Tongue (tissue), 2 donors: ENCODE results near the gene RAB31. TPM values are rescaled to one million over a fixed set of nuclear protein-coding genes. Genes with fewer than 3 reads are reported as not detected.
"Not testable (repeated sequence)": the region's sequence is repeated elsewhere in the genome, so short reads cannot be mapped to it uniquely, and the experiment has no call there.

Experiments used
- DNase-seq: peaks from one replicate; pipeline ENCODE4 v3.0.0-alpha.2; 2015
- total RNA-seq: library from RNA; depleted of rRNA; stranded (reverse); fragments of >200 nt; gene quantifications from one replicate; pipeline ENCODE4 v1.2.3, GENCODE V29; 2014

RAB31 gene
- total RNA-seq, 1 donor from 2014 or later, result 31.0 TPM

GRCh38 chr18:9762526-9762925 is 54.4 kb downstream of the RAB31 start:
- no peak for DNase-seq

- DNase-seq, result no peak
These were observed 55.1 kb downstream of the RAB31 start for GRCh38 chr18:9763157-9763556.

- DNase-seq, result peak; percentile 37
These were observed 55.9 kb downstream of the RAB31 start for GRCh38 chr18:9764011-9764481.

DNA sequence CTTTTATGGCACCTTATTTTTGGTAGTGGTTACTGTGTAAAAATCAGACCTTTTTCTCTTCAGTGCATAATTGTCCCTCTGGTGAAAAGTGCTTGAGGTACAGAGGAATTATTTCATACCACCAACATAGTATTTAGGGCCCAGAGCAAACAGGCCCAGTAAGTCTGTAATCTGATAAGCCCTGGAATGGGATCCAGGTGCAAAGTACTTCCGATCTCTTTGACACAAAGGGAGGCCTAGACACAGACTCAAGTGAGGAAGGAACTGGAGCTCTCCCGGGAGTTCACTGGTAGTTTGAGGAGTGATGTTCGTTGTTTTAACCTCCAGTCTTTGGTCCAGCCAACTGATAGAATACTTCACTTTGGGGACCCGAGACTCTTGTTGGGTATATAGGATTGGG is 57.4 kb downstream of the RAB31 start:
- no peak for DNase-seq

GRCh38 chr18:9766076-9766481 is 58.0 kb downstream of the RAB31 start:
- DNase-seq, result no peak

- no peak for DNase-seq
These were observed 58.6 kb downstream of the RAB31 start for GRCh38 chr18:9766740-9767139.

DNA sequence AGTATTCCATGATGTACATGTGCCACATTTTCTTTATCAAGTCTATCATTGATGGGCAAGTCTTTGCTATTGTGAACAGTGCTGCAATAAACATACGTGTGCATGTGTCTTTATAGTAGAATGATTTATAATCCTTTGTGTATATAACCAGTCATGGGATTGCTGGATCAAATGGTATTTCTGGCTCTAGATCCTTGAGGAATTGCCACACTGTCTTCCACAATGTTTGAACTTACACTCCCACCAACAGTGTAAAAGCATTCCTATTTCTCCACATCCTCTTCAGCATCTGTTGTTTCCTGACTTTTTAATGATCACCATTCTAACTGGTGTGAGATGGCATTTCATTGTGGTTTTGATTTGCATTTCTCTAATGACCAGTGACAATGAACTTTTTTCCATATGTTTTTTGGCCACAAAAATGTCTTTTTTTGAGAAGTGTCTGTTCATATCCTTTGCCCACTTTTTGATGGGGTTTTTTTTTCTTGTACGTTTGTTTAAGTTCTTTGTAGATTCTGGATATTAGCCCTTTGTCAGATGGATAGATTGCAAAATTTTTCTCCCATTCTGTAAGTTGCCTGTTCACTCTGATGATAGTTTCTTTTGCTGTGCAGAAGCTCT is 60.1 kb downstream of the RAB31 start:
- DNase-seq, result not testable (repeated sequence)

GRCh38 chr18:9770111-9770510 is 62.0 kb downstream of the RAB31 start:
- DNase-seq, result not testable (repeated sequence)

GRCh38 chr18:9771261-9771976 is 63.3 kb downstream of the RAB31 start:
- peak; percentile 80 for DNase-seq

- DNase-seq, result no peak
These were observed 64.0 kb downstream of the RAB31 start for GRCh38 chr18:9771977-9772660.

DNA sequence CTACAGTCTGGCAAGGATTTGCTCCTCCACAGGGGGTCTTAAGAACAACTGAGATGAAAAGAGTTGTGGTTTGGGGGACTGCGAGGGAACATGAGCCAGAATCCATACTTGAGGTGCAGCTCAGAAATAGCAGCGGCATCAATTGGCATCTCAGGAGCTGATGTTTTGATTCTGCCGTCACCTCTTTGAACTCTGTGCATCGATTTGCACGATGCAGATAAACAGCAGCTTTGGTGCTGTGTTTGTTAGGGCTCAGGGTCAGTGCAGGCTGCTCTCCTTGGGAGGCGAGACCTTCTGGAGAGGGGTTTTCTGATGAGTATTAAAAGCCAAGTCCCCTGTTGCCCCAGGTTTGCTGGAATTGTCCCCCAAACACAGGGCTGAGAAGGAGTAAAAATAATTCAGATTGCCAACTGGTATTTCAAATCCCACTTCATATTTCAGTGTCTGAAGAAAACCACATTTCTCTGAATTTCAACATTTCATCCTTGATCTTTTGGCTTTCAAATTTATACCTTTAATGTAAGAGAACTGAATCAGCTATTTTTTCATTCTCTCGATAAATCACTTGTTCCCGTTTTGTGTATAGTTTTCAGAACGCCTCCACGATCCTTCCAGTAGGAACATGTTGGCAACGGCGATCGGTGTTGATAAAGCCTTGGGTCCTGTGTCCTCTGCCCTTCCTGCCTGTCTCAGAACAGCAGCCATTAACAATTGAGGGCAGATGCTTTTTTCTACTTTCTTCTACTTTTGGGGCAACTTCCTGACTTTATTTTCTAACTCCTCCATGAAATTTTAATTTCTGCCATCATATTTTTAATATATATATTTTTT is 65.0 kb downstream of the RAB31 start:
- no peak for DNase-seq

GRCh38 chr18:9774150-9774549 is 66.0 kb downstream of the RAB31 start:
- no peak for DNase-seq

DNA sequence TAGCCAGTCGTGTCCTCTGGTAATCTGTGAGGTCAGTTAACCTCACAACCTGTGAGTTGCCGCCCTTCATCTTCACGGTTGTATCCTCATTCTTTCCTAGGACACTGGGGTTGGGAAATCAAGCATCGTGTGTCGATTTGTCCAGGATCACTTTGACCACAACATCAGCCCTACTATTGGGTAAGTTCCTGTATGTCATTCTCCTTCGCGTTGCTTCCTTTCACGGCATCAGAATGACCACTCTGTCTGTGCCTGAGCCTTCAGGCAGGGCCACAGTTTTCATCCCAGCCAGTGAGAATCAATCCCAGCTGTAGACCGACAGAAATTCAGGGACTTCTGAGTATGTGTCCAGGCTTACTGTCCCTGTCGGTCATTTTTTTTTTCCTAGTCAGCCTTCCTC is 67.1 kb downstream of the RAB31 start:
- DNase-seq, result no peak

DNA sequence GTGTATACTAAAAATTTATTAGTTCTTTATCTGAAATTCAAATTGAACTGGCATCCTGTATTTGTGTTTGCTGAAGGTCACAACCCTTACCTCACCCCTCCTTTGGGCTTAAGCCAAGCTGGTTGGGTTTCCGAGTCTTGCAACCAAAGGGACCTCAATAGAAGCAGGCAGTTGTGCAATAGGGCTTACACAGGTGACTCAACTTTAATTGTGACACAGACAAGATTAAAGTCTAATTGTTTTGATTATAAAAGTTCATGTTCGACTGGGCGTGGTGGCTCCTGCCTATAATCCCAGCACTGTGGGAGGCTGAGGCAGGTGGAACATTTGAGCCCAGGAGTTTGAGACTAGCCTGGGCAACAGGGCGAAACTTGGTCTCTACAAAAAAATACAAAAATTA is 71.5 kb downstream of the RAB31 start:
- no peak for DNase-seq

- no peak for DNase-seq
These were observed 74.2 kb downstream of the RAB31 start for GRCh38 chr18:9782073-9782857.

DNA sequence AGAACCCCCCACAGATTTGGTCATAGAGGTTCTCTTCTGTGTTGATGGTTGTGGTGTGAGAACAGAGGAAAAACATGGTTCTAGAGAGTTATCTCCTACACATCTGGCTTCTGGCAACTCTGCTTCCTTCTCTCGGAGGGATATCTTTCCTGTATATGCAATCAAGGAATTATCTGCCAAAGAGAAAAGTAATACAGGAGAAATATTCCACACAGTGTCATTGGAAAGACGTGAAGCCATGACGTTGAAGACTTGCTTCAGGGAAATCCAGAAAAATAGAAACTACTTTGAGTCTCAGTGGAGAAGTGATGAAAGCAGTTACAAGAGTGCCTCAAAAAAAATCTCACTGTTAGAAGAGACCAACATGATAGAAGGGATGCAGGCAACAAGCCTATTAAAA is 78.5 kb downstream of the RAB31 start:
- DNase-seq, result no peak

DNA sequence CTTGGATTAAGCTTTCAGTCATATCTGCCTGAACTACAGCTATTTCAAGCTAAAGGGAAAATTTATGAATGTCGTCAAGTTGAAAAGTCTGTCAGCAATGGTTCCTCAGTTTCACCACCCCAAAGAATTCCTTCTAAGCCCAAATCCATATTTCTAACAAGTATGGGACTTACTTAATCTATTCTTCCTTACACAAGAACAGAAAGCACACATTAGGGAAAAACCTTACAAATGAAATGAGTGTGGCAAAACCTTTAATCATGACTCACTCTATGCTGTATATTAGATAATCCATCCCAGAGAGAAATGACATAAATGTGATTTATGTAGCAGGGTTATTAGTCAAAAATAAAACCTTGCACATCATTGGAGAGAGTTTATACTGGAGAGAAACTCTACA is 78.9 kb downstream of the RAB31 start:
- no peak for DNase-seq

- no peak for DNase-seq
These were observed 79.6 kb downstream of the RAB31 start for GRCh38 chr18:9787712-9788111.

GRCh38 chr18:9788140-9788539 is 80.0 kb downstream of the RAB31 start:
- no peak for DNase-seq

DNA sequence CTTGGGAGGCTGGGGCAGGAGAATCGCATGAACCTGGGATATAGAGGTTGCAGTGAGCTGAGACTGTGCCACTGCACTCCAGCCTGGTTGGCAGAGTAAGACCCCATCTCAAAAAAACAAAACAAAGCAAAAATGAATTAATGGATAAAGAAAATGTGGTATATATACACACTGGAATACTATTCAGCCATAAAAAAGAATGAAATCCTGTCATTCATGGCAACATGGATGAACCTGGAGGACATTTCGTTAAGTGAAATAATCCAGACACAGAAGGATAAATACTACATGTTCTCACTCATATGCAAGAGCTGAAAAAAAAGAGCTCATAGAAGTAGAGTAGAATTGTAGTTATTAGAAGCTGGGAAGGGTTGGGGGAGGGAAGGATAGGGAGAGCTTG is 80.8 kb downstream of the RAB31 start:
- DNase-seq, result no peak

DNA sequence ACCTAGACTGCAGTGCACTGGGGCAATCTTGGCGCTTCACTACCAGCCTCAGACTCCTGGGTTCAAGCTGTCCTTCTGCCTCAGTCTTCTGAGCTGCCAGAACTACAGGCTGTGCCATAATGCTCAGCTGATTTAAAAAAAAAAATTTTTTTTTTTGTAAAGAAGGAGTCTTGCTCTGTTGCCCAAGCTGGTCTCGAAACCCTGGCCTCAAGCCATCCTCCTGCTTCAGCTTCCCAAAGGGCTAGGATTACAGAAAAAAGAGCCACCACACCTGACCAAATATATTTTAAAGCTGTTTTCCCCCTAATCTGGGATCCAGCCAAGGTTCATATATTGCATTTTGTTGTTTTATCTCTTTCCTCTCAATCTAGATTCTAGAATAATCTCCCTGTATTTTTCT is 82.2 kb downstream of the RAB31 start:
- no peak for DNase-seq

DNA sequence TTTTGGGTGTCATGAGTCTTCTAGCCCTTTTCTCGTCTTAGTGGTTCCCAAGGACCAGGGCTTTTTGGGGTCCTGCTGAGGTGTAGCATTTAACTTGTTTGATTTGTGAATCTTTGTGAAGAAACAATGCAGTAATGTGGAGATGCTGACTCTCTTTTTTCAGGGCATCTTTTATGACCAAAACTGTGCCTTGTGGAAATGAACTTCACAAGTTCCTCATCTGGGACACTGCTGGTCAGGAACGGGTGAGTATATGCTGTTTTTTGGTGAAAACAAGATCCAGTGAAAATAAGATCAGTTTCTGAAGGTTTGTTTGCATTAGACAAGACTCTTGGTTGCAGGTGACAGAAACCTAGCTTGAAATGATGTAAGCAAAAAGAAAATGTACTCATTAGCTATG is 83.9 kb downstream of the RAB31 start:
- DNase-seq, result no peak
